NCI-H82 treated with DMSO at 0.1 percent for 48 hours (cell line): ENCODE measurements around the gene PPP2R3A.
"Not testable (repeated sequence)": the region's sequence is repeated elsewhere in the genome, so short reads cannot be mapped to it uniquely, and the experiment has no call there.

ENCODE experiments used
- DNase-seq: peaks from one replicate; lab custom pipeline; 2025; ENCODE audit not compliant: unreplicated experiment; lab: John Stamatoyannopoulos, UW

Gene PPP2R3A, protein sequence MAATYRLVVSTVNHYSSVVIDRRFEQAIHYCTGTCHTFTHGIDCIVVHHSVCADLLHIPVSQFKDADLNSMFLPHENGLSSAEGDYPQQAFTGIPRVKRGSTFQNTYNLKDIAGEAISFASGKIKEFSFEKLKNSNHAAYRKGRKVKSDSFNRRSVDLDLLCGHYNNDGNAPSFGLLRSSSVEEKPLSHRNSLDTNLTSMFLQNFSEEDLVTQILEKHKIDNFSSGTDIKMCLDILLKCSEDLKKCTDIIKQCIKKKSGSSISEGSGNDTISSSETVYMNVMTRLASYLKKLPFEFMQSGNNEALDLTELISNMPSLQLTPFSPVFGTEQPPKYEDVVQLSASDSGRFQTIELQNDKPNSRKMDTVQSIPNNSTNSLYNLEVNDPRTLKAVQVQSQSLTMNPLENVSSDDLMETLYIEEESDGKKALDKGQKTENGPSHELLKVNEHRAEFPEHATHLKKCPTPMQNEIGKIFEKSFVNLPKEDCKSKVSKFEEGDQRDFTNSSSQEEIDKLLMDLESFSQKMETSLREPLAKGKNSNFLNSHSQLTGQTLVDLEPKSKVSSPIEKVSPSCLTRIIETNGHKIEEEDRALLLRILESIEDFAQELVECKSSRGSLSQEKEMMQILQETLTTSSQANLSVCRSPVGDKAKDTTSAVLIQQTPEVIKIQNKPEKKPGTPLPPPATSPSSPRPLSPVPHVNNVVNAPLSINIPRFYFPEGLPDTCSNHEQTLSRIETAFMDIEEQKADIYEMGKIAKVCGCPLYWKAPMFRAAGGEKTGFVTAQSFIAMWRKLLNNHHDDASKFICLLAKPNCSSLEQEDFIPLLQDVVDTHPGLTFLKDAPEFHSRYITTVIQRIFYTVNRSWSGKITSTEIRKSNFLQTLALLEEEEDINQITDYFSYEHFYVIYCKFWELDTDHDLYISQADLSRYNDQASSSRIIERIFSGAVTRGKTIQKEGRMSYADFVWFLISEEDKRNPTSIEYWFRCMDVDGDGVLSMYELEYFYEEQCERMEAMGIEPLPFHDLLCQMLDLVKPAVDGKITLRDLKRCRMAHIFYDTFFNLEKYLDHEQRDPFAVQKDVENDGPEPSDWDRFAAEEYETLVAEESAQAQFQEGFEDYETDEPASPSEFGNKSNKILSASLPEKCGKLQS (N-terminal part only)

DNA sequence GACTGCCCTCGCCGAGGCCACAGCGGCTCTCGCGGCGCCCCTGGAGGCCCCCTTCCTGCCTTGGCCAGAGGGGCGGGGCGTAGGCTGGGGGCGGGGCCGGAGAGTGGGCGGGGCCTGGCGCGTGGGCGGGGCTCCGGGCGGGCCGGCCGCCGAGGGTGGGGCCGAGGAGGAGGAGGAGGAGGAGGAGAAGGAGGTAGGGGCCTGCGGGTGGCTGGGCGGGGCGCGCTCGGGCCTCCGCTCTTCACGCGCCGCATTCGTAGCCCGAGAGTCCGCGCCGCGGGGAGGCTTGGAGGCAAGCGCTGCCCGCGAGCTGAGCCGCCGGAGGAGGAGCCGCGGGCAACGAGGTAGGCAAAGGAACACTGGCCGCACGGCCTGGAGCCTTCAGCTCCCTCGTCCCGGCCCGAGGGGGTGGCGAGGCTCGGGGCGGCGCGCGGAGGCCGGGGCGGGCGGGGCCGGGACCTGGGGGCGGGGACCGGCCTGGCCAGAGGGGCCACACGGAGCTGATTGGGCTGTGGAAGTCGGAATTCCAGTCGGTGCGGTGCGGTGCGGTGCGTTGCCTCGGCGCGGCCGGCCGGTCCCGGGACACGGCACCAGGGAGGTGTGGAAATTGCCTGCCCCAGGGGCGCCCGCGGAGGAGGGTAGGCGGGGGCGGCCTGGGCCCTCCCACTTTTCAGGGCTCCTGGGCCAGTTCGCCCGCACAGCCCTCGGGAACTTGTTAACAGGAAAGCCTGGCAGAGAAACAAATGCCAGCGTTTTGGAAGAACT, at the start of gene PPP2R3A:
PPP2R3A (plus strand) TSS at position 223 of the 765 bp plus-strand sequence. CDS start 35,771 bp downstream, outside the sequence.
- peak; percentile 46 for DNase-seq

DNA sequence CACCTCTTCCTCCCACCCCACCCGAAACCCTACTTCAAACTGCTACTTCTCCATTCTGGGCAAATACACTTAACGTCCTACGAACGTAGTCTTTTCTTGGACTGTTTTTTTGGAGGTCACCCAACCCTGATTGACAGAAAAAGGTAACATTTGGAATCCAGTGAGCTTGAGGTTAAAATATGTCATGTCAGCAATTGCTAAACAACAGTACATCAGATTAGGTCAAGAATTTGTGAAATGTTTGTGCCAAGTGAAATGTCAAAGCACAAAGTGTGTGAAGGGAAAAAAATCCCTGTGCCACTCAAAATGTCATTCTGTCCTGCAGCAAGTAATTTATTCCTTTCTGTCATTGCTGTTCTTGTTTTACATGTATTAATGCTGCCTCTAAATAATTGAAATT, 49.2 kb upstream of the PPP2R3A start:
- no peak for DNase-seq

DNA sequence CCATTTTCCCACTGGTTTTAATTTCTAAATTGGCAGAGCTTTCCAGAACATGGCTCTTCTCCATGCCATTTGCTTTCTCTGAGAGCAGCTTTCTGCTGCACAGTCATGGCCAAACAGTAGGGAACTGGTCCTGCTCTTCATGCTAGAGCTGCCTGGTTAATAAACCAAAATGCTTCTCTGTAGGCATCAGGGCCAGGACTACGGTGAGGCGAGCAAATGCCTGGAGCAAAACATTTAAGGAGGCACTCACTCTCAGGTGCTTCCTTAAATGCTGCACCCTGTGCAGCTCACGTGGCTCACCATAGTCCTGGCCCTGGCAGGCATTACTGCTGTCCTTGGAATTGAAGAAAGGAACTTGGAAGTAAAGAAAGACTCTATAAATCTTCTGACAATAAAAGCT, 48.5 kb upstream of the PPP2R3A start:
- no peak for DNase-seq

DNA sequence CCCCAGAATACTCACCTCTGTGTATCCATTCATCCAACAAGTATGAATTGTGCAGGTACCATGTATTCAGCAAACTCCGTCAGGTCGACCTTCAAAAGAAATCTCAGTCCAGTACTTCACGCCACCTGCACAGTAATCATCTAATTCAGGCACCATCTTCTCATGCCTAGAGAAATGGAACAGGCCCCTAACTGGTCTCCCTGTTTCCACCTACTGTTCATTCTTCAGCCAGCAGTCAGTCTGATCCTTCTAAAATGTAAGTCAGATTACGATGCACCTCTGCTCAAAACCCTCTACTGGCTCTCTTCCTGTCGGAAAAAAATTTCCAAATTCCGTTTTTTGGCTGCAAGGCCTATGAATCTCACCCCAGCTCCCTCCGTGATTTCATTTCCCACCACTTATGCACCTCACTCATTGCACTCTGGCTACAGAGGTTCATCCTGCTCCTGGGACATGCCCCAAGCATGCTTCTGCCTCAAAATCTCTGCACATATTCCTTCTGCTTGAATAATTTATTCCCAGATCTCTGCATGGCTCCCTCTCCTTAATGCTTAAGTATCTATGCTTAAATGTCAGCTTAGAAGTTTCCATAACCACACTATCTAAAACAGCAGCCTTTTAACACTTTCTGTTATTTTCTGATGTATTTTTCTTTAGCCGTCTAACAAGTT, 47.5 kb upstream of the PPP2R3A start:
- no peak for DNase-seq

DNA sequence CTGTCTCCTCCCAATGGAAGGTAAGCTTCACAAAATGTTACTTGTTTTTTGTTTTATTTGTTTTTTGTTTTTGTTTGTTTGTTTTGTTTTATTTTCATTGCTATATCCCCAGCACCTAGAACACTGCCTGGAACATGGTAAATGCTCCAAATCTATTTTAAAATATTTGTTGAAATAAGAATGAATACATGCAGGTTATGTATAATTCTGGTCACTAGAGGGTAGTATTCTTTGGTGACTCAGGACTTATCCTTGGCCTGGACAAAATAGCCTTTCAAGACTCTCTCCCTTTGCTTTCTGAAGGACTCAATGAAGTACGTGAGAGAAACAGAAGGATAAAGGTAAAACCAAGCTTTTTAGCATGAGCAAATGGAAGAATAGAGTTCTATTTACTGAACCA, 46.9 kb upstream of the PPP2R3A start:
- DNase-seq, result no peak

DNA sequence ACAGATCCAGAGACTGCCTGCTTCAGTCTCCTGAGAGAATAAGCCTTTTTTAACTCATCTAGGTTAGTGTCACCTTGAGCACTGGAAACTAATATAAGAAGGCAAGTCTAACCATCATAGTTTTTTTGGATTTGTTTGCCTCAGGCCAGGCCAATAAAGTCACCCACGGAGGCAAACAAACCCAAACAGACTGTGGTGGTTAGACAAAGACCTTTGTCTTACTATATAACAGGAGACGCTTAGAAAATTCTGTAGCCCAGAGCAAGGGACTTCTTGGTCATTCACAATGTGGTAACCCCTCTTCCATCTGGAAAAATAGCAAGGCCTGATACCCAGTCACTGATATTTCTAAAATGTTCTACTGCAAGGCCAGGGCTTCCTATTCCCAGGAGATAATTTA, 45.3 kb upstream of the PPP2R3A start:
- no peak for DNase-seq

DNA sequence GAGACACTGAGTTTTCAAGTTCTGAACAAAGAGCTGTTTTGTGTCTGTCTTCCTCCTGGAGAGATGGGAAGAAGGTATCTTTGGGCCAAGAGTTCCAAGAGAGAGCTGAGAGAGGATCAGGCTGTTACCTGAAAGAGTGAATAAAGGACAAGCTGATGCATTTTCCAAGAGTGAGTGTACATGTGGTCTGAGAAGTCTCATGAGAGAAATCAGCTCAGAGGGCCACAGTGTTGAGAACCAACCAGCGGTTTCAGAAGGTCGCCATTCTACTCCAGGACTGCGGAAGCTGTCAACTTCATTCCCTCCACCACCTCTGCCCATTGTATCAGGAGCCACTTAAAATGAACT, 42.7 kb upstream of the PPP2R3A start:
- DNase-seq, result no peak

DNA sequence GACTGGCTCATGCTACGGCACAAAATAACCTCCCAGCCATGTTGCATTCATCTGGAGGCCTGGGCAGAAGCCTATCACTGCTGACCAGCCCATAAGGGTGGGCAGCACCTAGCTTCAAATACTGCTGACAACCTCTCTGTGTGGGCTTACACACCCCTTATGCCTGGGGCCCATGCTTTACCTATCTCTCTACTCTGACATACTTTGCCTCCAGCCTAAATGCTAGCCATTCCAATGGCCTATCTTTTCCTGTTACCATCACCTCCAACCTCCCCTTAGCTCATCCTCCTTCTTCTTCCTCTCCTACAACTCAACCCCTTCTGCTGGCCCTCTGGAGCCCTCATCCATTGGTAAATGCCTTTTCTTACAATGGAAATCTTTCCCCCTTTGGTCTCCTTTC, 41.0 kb upstream of the PPP2R3A start:
- DNase-seq, result no peak

DNA sequence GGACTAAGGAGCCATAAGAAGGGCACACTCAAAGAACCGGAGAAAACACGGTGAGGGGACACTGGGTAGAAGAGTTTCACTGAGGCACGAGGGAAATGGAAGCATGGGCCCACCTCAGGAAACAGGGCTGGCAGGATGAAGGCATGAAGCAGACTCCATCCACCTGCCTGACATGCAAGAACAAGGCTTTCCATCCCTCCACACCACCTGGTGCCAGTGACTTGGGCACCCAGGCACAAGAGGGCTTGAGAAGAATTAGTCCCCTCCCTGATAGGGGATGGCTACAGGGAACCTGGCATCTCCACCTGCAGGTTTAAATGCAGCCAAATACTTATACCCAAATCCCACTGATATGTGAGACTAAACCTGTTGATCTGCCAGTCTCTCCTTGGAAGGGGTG, 38.9 kb upstream of the PPP2R3A start:
- DNase-seq, result no peak

DNA sequence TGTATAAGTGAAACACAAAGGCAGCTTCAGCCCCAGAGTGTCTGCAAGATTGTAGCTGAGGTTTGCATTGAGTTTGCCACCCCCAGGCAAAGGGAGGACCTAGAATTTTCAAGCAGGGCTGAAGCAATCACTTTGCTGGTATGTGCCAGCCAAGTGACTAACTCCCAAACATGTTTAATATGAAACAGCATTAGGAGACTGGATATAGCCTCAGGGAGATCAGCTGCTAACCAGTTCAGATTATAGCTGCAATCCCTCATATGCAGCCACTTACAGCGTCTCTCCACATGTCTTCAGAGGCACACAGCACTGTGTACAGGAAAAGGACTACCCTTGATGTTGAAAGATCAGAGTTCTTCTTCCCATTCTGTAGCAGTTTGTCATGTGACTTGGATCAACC, 38.4 kb upstream of the PPP2R3A start:
- DNase-seq, result no peak

DNA sequence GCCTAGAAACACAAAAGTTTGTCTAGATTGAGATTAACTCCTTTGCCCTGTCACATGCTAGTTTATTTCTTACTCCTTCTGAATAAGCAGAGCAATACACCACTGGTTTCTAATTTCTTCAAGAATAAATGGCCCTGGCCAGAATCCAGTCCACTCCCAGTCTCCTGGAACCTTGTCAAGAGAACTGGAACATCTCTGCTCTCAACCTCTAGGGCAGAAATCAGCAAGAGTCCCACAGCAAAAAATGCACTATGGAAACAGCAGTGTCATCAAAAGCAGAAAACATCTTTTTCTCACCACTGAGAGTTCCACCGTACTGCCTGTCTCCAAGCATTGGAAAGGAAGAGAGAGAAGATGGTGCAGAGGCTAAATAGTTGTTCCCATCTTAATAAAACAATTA, 35.9 kb upstream of the PPP2R3A start:
- no peak for DNase-seq

DNA sequence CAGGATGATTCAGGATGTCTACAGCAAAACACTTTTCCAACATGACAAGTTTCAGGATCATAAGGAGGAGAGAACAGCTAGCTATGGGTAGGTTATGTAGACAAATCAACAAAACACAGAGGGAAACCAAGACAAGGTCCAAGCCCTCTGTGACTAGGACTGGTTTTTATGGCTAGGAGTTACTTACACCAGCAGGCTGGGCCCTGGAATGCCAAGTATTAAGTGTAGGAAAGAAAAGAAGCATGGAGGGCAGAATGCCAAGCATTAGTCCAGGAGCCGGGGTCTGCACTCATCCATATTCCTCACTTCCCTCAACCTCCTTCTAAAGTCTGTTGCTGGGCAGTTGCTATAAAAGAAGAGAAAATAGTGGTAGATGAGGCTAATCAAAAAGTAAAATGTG, 35.3 kb upstream of the PPP2R3A start:
- no peak for DNase-seq

DNA sequence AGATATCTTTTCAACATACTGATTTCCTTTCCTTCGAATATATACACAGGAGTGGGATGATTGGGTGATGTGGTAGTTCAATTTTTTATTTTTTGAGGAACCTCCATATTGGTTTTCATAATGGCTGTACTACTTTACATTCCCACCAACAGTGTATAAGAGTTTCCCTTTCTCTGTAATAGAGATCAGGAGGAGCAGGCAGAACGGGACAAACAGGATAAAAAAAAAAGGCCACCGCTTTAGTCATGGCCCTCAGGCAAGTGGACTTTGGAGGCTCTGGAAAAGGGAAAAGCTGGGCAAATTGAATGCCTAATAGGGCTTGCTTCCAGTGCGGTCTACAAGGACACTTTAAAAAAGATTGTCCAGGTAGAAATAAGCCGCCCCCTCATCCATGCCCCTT, 30.4 kb upstream of the PPP2R3A start:
- not testable (repeated sequence) for DNase-seq

DNA sequence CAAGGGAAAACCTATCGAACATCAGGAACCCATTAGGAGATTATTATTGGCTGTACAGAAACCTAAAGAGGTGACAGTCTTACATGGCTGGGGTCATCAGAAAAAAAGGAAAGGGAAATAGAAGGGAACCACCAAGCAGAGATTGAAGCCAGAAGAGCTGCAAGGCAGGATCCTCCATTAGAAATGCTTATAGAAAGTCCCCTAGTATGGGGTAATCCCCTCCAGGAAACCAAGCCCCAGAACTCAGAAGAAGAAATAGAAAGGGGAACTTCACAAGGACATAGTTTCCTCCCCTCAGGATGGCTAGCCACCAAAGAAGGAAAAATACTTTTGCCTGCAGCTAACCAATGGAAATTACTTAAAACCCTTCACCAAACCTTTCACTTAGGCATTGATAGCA, 27.8 kb upstream of the PPP2R3A start:
- DNase-seq, result not testable (repeated sequence)

DNA sequence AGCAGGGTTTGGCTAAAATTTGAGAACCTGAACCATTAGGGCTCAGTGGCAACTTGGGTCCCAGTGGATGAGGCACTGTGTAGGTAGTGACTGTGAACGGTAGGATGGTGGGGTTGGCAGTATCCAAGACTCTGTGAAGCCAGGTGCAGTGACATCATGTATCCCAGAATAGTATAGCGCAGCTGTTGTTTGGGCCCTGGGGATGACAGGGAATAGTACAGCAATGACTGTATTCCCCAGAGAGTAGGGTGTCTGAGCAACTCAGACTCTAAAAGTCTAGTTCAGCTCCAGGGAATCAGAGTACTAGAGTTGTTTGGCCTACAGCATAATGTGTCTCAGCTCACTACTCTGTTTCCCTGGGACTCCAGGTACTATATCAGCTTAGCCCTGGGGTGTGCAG, 20.7 kb upstream of the PPP2R3A start:
- no peak for DNase-seq

DNA sequence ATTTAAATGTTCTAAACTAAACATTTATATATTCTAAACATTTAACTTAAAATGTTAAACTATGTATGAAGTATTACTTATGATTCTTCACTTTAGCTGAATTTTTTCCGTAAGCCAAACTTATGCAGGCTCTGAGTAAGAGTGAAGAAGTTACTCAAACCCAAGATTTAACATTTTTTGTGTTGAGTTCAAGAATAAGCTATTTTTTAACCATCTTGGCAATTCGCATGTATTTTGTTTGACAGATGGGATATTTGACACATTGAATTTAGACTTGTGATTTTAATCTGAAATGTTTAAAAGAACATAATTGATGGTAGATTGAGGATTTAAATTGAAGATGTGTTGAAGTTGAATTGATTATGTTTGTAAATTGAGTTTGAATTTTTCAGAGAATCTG, 14.6 kb upstream of the PPP2R3A start:
- DNase-seq, result no peak

DNA sequence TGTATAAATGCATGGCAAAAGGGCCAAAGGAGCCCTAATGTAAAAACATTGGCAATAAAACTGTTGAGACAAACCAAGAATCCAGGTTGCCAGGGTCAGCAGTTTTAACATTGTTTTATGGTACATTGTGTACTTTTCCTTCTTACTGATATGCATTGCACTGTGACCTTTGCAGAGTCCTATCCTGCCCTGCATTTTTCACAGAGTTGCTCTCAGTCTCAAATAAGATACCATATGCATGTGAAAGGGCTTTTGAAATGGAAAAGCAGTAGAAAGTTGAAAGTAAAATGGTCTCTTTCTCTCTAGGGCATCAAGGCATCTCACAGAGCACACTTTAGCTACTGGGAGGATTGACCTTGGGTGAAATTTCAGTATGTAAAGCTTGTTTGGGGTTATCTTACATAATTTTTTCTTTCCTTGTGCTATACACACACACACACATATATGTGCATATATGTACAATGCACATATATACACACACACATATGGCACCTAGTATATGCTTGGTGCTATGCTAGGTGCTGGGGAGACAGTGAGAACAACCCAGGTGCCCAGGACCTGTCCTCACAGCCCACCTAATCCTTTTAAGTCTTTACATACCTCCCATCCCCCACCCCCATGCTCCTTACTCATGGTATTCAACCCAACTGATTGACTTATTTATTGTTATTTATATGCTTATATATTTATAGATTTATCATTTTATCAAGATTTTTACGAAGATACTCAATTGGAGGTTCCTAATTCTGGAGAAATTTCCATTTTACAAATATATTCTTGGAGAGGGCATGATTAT, 1.2 kb upstream of the PPP2R3A start:
- no peak for DNase-seq

DNA sequence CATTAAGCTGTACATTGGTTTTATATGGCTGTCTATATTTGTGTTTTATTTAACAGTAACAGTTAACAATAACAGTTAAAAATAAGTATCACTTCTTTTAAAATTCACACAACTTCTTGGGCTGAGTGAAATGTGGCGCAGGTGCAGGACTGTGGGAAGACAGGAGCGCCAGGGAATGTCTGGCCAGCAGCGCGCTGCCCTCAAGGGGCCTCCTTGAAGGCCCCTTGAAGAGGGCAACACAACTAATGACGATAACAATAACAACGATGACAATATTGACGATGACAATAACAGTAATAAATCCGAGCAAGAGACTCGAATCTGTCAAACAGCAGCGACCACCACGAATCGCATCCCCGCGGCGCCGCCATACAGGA, 411 bp upstream of the PPP2R3A start:
- DNase-seq, result no peak

DNA sequence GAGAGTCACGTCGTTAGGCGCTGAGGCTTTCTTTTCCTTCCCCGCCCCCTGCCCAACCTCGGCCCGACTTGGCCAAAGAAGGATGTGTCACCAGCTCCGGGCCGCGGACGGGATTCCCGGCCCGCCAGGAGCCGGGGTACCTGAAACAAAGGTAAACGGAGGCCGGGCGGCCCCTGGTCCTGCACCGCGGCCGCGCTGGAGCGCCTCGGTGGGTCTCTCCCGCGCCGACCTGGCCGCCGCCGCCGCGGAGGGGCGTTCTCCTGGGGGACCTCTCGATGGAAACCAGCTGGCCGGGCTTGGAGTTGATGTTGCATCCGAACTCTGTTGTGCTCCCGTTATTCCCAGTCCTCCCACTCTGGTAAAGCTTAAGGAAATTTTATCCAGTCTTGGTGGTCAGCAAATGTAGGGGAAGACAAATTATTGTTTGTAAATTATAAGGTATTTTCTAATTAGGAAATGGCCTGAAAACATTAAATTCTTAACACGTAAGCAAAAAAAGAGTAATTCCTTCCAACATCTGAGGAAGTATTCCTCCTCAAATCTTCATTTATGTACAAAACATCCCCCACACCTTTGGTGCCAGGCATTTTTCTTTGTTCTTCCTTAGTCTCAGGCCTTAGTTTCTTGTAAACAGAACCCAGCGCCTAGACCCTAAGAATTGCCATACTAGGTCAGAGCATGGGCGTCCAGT, 888 bp downstream of the PPP2R3A start:
- no peak for DNase-seq
